HCT116 (cell line): ENCODE results near the gene LMLN. TPM values are rescaled to one million over a fixed set of nuclear protein-coding genes. Genes with fewer than 3 reads are reported as not detected.

Source experiments
- ATAC-seq: fragments of 200-7000 bp; cut with Tn5 transposase; 2 replicates; pipeline ENCODE4 v1.9.1; 2020; ENCODE audit warnings: mild to moderate bottlenecking, moderate library complexity
- BruUV-seq: library from RNA; stranded (reverse); fragments of 400-500 nt; replicated peaks from 2 replicates; lab custom pipeline; 2021; lab: Mats Ljungman, UMichigan
- CTCF ChIA-PET: fragments of 300-600 bp; sonication (Branson Sonifier 250); formaldehyde crosslinking; loops from one replicate; lab custom pipeline; 2021; ENCODE audit warnings: antibody characterized with exemption; lab: Charles Lee
- POLR2A ChIA-PET: fragments of 300-600, 350-600 bp; sonication (Branson Sonifier 250); formaldehyde crosslinking; loops from one replicate; lab custom pipeline; 2021; ENCODE audit warnings: antibody characterized with exemption; lab: Charles Lee
- RAD21 ChIA-PET, 2 experiments: fragments of 300-600 bp; sonication (Branson Sonifier 250); formaldehyde crosslinking; loops; one replicate each; lab custom pipeline; 2023; ENCODE audit warnings: low total read pairs in 2 of 2; ENCODE audit not compliant: uncharacterized antibody in 2 of 2, unreplicated experiment in 2 of 2, low non-redundant PET in 1 of 2; lab: Charles Lee
- DNase-seq: peaks from one replicate; pipeline ENCODE4 v3.0.0-alpha.2; 2010; ENCODE audit warnings: low read depth, low spot score
- H2AFZ ChIP-seq: fragments of 200-600 bp; shearing (Covaris generic), sonication (generic); 2 replicates; pipeline ENCODE4 v1.6.1; 2017; ENCODE audit warnings: low read depth, mixed run types, mixed read lengths, antibody characterized with exemption, low read length; ENCODE audit not compliant: poor library complexity, severe bottlenecking
- H3K27ac ChIP-seq: 2 replicates; pipeline ENCODE4 v1.5.1; 2012; ENCODE audit warnings: low read depth, low read length
- H3K27me3 ChIP-seq: fragments of 200-600 bp; sonication (generic); 2 replicates; pipeline ENCODE4 v1.6.1; 2016; ENCODE audit warnings: mixed run types, low read length, mixed read lengths; ENCODE audit not compliant: insufficient read depth
- H3K36me3 ChIP-seq, 2 experiments: fragments of 200-500 bp in 1 of 2; fragments of 200-600 bp in 1 of 2; sonication (Bioruptor generic) in 1 of 2; sonication (generic) in 1 of 2; 2 replicates each; pipeline versions ENCODE4 v1.5.1 to v1.6.1; 2014 to 2016; ENCODE audit warnings: low read length in 2 of 2, inconsistent platforms in 1 of 2, mixed read lengths in 1 of 2, mixed run types in 1 of 2; ENCODE audit not compliant: insufficient read depth in 2 of 2, control insufficient read depth in 1 of 2
- H3K4me1 ChIP-seq, 2 experiments: fragments of 200-600 bp in 1 of 2; sonication (generic) in 1 of 2; 2 replicates each; pipeline versions ENCODE4 v1.5.1 to v1.6.1; 2012 to 2017; ENCODE audit warnings: low read length in 2 of 2, inconsistent platforms in 1 of 2, mild to moderate bottlenecking in 1 of 2, mixed read lengths in 1 of 2, mixed run types in 1 of 2, moderate library complexity in 1 of 2; ENCODE audit not compliant: insufficient read depth in 2 of 2, control insufficient read depth in 1 of 2
- H3K4me2 ChIP-seq: fragments of 200-600 bp; sonication (generic); 2 replicates; pipeline ENCODE4 v1.6.1; 2017; ENCODE audit warnings: mixed run types, low read length, mixed read lengths
- H3K4me3 ChIP-seq, 2 experiments: fragments of 200-600 bp in 1 of 2; sonication (generic) in 1 of 2; replicated peaks in 1 of 2; 2 replicates each; pipeline ENCODE4 v1.5.1; 2011 to 2016; ENCODE audit warnings: low read length in 2 of 2, control low read depth in 1 of 2, low read depth in 1 of 2, mild to moderate bottlenecking in 1 of 2, mixed read lengths in 1 of 2, mixed run types in 1 of 2
- H3K79me2 ChIP-seq: fragments of 200-600 bp; sonication (generic); 2 replicates; pipeline ENCODE4 v1.6.1; 2017; ENCODE audit warnings: mild to moderate bottlenecking, mixed run types, low read length, moderate library complexity, mixed read lengths; ENCODE audit not compliant: insufficient read depth
- H3K9ac ChIP-seq: fragments of 200-600 bp; sonication (generic); 2 replicates; pipeline ENCODE4 v1.6.1; 2016; ENCODE audit warnings: low read length, mixed read lengths
- H3K9me2 ChIP-seq: fragments of 200-600 bp; sonication (generic), shearing (Covaris generic); 2 replicates; pipeline ENCODE4 v1.6.1; 2017; ENCODE audit warnings: mixed run types, mild to moderate bottlenecking, moderate library complexity; ENCODE audit not compliant: insufficient read depth
- H3K9me3 ChIP-seq, 2 experiments: fragments of 200-500 bp in 1 of 2; fragments of 200-600 bp in 1 of 2; sonication (Bioruptor generic) in 1 of 2; sonication (generic) in 1 of 2; 2 replicates each; pipeline ENCODE4 v1.6.1; 2014 to 2017; ENCODE audit warnings: low read length in 2 of 2, mixed read lengths in 2 of 2, inconsistent platforms in 1 of 2, low read depth in 1 of 2, mild to moderate bottlenecking in 1 of 2, mixed run types in 1 of 2, moderate library complexity in 1 of 2; ENCODE audit not compliant: control insufficient read depth in 1 of 2, insufficient read depth in 1 of 2
- H4K20me1 ChIP-seq: fragments of 200-600 bp; sonication (generic), shearing (Covaris generic); 2 replicates; pipeline ENCODE4 v1.6.1; 2017; ENCODE audit warnings: mixed run types, mild to moderate bottlenecking, moderate library complexity; ENCODE audit not compliant: insufficient read depth
- ATF3 ChIP-seq: IDR thresholded peaks from 2 replicates; pipeline ENCODE4 v1.6.1; 2012
- EZH2phosphoT487 ChIP-seq: fragments of 200-600 bp; IDR thresholded peaks from 2 replicates; pipeline ENCODE4 v1.6.1; 2018; ENCODE audit warnings: antibody characterized with exemption, borderline replicate concordance
- JUND ChIP-seq: IDR thresholded peaks from 2 replicates; pipeline ENCODE4 v1.6.1; 2012
- MAX ChIP-seq: IDR thresholded peaks from 2 replicates; pipeline ENCODE4 v1.6.1; 2012
- POLR2A ChIP-seq: IDR thresholded peaks from 2 replicates; pipeline ENCODE4 v1.7.0; 2011; ENCODE audit warnings: borderline replicate concordance; ENCODE audit not compliant: insufficient read depth, insufficient read length; ENCODE audit errors: extremely low read depth
- POLR2AphosphoS5 ChIP-seq: IDR thresholded peaks from 2 replicates; pipeline ENCODE4 v1.6.1; 2011; ENCODE audit warnings: mild to moderate bottlenecking, low read depth, low read length, moderate library complexity
- REST ChIP-seq: IDR thresholded peaks from 2 replicates; pipeline ENCODE4 v1.6.1; 2012; ENCODE audit warnings: low read depth
- YY1 ChIP-seq: IDR thresholded peaks from 2 replicates; pipeline ENCODE4 v1.6.1; 2011; ENCODE audit warnings: low read length, low read depth, moderate library complexity, mild to moderate bottlenecking; ENCODE audit not compliant: insufficient replicate concordance; ENCODE audit errors: extremely low read depth
- ZNF274 ChIP-seq: fragments of 200-500 bp; sonication (Bioruptor generic); IDR thresholded peaks from 2 replicates; pipeline ENCODE4 v1.6.1; 2014; ENCODE audit warnings: mild to moderate bottlenecking, low read depth, low read length, inconsistent platforms
- intact Hi-C: fragments of 100-400 bp; cut with micrococcal nuclease; formaldehyde crosslinking; loops from 2 replicates; pipeline ENCODE4 v1.10.0; 2022
- total RNA-seq: library from RNA; stranded (reverse); gene quantifications from one replicate; pipeline ENCODE4 v1.2.1, GENCODE V29; 2021; ENCODE audit not compliant: unreplicated experiment

LMLN gene
- total RNA-seq, 1 experiment from 2014 or later = 7.2 TPM

GRCh38 chr3:198071602-198072287, 111.7 kb downstream of the LMLN start (continued):
- TF ChIP-seq POLR2A = no peak
- TF ChIP-seq EZH2phosphoT487 = no peak
- no peak for TF ChIP-seq ZNF274
- TF ChIP-seq POLR2AphosphoS5 = peak; percentile 56; the same call in 1 of the 2 replicates
- TF ChIP-seq, all 23 proteins: peak for 13

GRCh38 chr3:198076722-198077308, 116.8 kb downstream of the LMLN start:
- no peak overlapping the region for H3K4me3 ChIP-seq
- ATAC-seq = no peak
- TF ChIP-seq YY1 (no peak), ATF3 (no peak), MAX (no peak), REST (no peak), JUND (no peak)
- TF ChIP-seq, all 23 proteins: peak for 0
- Histone ChIP-seq H3K4me2 (no peak overlapping the region), H3K27me3 (no peaks in the 10 kb centered on the region), H3K9ac (no peak overlapping the region), H3K9me2 (no peaks in the 10 kb centered on the region), H4K20me1 (no peaks in the 10 kb centered on the region), H3K36me3 (no peaks in the 10 kb centered on the region), H2AFZ (no peak overlapping the region), H3K4me1 (peaks cover 6 to 31% of the 10 kb centered on the region in 2 experiments; a peak in 3 of 4 replicates), H3K79me2 (no peaks in the 10 kb centered on the region; the same call in 1 of the 2 replicates), H3K9me3 (no peaks in the 10 kb centered on the region), H3K27ac (no peak overlapping the region)
- ChIA-PET RAD21 (no interaction called here), POLR2A (no interaction called here), CTCF (no interaction called here)
- BruUV-seq = no TSS peak
- no peak for DNase-seq
- intact Hi-C loops = no loop called here
